ENCODE measurements around the gene SEMA3A.

GRCh38 chr7:84181628-84182027 lies 13.0 kb downstream of the SEMA3A start:
- no peak for TF ChIP-seq EZH2 (IDR thresholded peaks at IDR 0.05; ENCODE audit: low read depth)
- no peak for TF ChIP-seq CTCF (conservative IDR thresholded peaks at IDR 0.05)

Measured in PC-9 (cell line).